HG02763 (cell line): ENCODE data around the gene GGT5.
"Not testable (repeated sequence)": the region's sequence is repeated elsewhere in the genome, so short reads cannot be mapped to it uniquely, and the experiment has no call there.

Experiments used
- ATAC-seq: cut with Tn5 transposase; IDR thresholded peaks from one replicate; pipeline ENCODE4 v1.9.1; 2021; ENCODE audit warnings: mild to moderate bottlenecking, moderate library complexity; ENCODE audit not compliant: unreplicated experiment

Gene GGT5

DNA sequence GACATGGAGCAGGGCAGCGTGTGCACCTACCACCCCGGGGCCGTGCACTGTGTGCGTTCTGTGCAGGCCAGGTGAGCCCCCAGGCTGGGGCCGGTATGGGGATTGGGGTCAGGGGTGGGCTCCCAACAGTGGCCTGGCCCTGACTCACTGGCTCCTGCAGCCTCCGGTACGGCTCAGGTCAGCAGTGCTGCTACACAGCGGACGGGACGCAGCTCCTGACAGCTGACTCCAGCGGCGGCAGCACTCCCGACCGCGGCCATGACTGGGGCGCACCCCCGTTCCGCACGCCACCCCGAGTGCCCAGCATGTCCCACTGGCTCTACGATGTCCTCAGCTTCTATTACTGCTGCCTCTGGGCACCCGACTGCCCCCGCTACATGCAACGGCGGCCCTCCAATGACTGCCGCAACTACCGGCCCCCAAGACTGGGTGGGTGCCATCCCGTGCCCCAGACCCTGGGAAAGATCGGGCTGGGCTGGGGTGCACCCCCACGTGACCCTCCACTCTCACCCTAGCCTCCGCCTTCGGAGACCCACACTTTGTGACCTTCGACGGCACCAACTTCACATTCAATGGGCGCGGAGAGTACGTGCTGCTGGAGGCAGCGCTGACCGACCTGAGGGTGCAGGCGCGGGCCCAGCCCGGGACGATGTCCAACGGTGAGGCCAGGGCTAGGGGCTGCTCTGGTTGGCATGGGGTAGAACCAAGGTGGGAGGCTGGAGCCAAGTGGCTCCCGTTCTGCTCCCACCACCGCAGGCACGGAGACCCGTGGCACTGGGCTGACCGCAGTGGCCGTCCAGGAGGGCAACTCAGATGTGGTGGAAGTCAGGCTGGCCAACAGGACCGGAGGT, 59.2 kb downstream of the GGT5 start:
- no peak for ATAC-seq

DNA sequence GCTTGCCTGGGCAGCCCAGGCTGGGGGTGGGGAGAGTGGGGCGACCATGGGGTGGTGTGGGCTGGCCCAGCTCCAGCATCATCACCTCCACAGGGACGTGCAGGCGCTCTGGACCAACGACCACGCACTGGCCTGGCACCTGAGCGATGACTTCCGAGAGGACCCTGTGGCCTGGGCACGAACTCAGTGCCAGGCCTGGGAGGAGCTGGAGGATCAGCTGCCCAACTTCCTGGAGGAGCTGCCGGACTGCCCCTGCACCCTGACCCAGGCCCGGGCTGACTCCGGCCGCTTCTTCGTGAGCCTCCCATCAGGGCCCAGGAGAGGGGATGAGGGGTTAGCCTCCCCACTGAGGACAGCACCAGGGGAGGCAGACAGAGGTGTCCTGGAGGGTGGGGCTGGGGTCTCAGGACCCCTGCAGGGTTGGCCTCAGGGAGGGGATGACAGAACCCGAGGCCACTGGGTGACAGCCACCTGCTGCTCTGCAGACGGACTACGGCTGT, 59.8 kb downstream of the GGT5 start:
- ATAC-seq = no peak

DNA sequence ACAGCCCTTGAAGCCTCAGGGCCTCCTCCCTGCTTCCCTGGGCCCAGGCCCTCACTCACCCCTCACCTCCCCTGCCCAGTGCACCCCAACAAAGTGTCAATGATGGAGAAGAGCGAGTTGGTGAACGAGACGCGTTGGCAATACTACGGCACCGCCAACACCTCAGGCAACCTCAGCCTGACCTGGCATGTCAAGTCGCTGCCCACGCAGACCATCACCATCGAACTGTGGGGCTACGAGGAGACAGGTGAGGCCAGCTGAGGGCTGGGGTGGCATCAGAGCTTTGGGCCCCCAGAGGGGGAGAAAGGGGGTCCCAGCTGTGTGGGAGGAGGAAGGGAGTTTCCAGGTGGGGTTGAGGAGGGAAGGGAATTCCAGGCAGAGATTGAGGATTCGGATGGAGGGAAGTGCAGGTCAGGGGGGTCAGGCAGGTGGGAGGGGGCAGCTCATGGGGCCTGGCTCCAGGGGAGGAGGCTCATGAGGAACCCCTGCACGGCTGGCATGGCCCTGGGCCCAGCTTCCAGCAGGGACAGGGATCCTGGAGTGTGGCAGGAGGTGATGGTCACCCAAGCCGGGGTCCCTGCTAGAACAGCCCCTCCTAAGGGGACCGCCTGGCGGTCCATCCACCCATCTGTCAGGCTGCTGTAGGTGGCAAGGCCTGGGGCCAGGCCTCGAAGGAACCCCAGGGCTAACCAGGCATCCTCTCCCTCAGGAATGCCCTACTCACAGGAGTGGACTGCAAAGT, 60.7 kb downstream of the GGT5 start:
- ATAC-seq = no peak

DNA sequence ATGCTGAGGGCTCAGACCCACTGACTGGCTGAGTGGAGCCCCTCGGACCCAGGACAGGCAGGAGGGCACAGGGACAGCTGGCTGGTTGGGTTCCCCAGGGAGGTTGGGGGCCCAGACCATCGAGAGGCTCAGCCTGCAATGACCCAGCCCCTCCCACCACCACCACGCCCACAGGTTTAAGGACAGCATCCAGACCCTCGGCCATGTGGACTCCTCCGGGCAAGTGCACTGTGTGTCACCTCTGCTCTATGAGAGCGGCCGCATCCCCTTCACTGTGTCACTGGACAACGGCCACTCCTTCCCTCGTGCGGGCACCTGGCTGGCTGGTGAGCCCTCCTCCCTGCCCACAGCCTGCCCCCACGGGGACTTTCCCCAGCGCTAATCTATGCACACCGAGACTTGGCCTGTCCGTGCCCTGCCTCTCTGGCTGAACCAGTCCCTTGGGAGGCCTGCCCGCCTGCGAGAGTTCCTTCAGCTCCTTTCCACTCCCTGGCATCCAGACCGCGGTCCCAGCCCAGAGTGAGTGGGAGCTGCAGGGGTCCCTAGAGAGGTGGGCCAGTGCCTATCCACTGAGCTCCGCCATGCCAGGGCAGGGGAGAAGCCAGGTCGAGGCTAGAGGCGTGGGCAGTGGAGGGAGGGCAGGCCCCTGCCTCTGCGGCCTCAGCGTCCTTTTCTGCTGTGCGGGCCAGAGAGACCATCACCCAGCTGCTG, 61.4 kb downstream of the GGT5 start:
- ATAC-seq = no peak

DNA sequence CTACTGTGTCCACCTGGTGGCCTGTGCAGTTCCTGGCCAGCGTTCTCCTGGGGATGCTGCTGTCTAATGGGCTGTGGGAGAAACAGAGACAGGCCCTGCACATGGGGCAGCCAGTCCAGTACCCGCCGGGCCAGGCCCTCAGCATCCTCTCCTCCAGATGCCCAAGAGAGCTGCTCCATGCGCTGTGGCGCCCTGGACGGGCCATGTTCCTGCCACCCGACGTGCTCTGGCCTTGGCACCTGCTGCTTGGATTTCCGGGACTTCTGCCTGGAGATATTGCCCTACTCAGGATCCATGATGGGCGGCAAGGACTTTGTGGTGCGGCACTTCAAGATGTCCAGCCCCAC, 62.0 kb downstream of the GGT5 start:
- not testable (repeated sequence) for ATAC-seq

DNA sequence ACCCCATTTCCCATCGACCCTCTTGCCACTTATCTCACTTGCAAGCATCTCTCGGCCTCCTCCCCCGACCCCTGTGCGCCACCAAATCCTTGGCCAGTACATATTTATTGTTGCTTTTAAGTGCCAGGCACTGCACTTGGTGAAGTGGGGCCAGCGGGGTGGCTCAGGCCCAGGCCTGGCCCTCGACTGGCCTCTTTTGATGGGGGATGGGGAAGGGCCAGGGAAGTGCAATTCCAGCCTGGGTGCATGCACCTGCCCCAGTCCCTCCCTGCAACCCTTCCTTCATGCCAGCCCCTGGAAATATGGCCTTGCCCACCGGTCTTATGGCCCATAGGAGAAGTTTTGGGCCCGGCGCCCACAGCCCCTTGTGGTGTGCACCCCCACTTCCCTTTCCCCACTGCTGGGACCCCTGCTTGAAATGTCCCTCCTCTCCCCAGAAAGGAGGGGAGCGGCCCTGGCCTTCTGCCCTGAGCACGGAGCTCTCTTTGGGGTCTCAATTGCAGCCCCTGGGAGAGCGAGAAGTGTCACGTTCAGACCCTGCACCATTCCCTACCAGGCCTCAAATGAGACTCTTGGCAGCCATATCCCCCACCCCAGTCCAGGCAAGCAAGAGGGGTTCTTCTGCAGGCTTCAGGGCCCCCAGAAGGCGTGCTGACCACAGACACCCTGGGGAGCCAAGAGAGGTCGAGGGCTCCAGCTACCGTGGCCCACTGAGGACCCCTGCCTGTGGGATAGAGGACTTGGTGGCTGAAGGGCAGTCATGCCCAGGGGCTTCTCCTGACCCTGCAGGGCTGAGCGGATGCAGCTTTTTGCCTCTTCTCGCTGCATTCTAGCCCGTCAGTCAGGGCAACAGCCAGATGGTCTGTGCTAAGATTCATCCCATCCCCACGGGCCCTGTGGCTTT, 62.6 kb downstream of the GGT5 start:
- no peak for ATAC-seq

DNA sequence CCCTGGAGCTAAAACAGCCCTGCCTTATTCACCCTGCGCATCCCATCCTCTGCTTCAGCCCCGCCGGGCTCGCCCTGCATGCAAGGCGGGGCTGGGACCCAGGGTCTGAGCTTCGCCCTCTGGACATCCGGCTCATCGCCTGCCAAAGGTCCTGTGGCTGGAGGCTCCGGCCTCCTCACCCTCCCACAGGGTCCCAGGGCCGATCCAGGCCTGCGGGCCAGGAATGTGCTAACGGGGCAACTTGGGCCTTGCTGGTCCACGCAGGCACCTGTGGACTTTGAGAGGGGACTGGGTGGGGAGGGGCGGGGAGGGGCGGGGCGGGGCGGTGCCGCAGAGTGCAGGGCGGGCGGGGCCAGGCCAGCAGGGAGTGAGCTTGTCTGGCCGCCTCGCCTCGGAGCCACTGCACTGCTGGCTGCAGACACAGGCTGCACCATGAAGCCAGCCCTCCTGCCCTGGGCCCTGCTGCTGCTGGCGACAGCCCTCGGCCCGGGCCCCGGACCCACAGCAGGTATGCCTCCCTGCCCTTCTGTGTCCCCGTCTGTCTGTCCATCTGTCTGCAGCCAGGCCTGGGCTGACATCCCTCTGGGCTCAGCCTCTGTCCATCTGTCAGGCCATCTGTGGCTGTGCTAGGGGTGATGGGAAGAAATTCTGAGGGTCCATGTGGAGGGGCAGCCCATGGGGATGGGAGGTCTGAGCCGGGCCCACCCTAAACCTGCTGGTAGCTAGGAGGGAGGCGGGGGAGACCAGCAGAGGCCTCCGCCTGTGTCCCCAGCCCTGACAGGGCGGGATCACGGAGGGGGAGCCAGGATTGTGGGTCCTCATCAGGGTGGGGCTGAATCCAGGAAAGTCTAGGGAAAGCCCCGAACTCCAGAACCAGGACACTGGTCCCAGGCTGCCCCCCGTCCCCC, 63.5 kb downstream of the GGT5 start, which contains the start of gene SUSD2:
SUSD2 (plus strand) TSS at position 400 of the 908 bp plus-strand sequence; CDS start at position 433, 33 bp downstream.
- no peak for ATAC-seq

DNA sequence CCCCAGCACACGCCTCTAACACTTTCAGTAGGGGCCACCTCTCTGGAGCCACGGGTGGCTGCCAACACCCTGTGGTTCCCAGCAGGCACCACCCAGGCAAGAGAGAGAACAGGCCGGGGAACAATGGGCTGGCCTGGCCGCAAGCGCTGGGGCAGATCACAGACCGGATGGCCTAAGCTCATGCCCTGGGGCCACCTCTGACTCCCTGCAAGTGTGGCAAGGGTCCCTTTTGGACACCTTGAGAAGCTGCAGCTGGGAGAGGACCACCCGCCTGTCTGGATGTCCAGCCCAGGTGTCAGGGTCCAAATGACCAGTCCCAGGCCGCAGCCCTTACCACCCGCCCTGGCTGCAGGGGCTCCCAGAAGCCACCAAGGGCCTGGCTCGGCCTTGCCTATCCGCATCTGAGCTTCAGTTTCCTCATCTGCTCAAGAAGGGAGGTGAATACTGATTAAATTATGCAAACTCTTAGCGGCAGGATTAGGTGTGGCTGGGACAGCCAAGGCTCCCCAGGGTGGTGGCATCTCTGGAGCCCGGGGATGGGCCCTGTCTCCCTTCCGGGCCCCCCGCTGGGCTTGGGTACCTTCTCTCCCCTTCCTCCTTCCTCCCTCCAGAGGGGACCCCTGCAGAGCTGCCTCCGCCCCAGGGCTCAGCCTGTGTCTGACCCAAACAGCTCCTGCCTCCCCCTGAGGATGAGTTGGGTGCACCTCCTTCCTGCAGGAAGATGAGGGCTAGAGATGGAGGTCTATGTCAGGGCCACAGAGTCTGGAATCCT, 64.4 kb downstream of the GGT5 start:
- ATAC-seq = no peak

DNA sequence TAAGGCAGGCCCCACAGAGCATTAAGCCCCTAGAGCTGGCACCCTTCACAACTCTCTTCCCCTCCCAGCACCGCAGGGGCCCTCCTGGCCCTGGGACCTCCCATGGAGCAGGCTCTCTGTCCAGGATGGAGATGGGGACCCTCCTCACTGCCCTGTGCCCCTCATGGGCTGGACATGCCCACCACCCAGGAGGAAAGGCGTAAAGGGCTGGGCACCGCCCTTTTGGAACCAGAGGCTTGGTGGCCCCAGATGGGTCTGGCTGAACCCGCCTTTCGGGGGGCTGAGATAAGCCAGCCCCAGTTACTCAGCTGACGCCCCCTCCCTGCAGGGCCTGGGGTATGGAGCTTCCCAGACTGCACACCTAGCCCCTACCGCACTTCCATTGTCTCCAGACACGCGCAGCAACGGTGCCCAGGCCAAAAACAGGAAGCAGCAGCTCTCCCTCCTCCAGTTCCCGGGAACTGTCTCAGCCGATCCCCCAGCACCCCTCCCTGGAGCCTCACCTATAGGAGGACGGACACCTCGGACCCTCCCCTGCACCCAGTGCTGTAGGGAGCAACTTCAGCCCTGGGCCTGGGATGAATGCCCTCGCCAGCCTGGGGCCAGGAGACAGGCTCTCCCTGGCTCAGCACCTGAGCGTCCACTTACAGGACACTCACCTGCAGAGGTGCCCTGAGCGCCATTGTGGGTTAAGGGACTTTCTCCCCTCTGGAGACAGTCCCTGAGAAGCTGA, 65.2 kb downstream of the GGT5 start:
- no peak for ATAC-seq

DNA sequence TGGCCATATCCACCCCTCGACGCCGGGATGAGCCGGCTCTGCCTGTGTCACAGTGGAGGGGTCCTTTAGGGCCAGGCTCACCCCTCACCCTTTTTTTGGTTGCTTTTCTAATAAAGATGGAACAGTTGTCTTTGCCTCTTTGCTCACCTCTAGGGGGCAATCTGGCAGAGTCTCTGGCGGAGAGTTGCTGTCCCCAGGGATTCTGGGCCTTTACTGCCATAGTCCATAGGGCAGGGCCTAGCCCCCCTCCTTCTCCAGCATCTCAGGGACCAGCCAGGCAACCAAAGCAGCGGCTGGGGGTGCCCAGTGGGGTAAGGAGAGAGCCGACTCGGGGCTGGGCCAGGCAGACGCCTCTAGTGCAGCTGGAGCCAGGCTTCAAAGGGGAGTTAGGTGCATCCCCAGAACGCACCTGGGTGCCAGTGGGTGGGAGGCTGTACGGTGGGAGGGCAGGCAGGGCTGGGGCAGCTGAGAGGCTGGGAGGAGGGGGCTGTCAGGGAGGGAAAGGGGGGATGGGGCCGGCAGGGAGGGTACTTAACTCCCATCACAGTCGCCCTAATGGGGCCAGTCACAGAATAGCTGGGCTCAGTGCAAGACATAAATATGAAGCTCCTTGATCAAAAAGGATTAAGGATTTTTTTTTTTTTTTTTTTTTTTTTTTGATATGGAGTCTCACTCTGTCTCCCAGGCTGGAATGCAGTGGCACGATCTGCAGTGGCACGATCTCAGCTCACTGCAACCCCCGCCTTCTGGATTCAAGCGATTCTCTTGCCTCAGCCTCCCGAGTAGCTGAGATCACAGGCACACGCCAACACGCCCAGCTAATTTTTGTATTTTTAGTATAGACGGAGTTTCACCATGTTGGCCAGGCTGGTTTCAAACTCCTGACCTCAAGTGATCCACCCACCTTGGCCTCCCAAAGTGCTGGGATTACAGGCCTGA, 66.1 kb downstream of the GGT5 start:
- ATAC-seq = no peak

DNA sequence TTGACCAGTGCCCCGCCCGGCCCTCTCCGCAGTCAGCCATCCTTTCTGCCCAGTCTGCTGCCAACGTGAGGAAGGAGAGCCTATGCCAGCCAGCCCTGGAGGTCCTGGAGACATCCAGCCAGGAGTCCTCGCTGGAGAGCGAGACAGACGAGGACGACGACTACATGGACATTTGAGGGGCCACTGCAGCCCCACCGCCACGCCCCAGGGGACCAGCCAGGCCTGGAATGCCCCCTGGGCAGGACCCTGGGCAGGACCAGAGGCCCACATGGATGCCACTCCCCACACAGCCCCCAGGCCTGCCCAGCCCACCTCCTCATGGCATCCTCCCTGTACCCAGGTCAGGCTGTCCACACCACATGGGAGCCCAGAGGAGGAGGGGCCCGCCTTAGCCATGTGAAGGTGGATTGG, 66.9 kb downstream of the GGT5 start:
- no peak for ATAC-seq

DNA sequence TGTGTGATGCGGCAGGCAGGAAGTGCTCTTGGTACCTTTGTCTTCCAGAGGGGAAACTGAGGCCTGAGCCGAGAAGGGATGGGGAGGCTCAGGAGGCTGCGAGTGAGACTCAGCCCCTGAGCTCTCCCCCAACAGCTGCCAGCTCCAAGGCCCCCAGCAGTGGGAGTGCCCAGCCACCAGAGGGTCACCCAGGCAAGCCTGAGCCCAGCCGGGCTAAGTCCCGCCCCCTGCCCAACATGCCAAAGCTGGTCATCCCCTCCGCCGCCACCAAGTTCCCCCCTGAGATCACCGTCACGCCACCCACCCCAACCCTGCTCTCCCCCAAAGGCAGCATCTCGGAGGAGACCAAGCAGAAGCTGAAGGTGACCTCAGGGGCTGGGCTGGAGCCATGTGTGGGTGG, 67.4 kb downstream of the GGT5 start:
- no peak for ATAC-seq

DNA sequence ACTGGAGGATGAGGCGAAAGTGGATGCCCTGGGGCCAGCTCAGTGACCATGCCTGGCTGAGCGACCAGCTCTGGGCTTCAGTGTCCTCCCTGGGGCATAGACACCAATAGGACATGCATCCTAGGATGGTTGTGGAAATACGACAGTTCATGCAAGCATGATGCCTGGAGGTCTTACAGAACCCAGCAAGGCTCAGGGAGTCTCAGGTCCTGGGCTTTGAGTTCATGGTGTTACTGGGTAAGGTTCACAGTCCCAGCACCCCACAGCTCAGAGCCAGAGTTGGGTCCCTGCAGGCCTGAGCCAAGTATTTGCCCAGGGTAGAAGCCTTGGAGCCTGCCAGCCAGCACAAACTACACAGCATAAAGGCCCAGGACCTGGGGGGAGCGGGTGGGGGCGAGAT, 67.8 kb downstream of the GGT5 start:
- no peak for ATAC-seq

DNA sequence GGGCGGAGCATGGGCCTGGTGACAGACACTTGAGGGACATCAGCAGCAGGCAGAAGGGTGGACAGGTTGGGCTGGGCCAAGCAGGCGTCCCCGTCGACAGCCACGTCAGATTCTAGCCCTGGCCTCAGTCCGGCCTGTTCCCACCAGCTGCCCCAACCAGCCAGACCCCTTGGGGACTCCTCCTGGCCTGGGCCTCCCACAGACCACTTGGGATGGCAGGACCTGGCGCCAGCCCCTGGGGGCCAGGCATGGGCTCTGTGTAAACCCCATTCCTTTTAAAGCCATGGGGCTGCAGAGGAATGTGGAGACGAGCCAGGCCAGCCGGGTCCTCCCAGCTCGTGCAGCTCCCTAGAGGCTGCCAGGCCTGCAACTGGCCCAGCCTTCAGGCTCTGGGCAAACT, 68.3 kb downstream of the GGT5 start:
- no peak for ATAC-seq

DNA sequence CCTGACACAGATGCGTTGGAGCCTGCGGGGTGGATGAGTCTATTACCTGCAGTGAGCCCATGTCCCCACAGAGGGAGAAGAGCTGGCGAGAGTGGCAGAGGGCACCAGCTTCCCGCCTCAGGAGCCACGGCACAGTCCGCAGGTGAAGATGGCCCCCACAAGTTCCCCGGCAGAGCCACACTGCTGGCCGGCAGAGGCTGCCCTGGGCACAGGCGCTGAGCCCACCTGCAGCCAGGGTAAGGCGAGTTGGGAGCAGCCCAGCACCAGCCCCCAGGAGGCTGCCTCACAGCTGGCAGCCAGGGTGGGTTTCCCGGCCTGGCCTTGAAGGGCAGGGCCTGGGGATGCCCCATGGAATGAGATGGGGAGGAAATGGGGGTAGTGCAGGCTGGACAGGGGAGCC, 68.8 kb downstream of the GGT5 start:
- no peak for ATAC-seq

DNA sequence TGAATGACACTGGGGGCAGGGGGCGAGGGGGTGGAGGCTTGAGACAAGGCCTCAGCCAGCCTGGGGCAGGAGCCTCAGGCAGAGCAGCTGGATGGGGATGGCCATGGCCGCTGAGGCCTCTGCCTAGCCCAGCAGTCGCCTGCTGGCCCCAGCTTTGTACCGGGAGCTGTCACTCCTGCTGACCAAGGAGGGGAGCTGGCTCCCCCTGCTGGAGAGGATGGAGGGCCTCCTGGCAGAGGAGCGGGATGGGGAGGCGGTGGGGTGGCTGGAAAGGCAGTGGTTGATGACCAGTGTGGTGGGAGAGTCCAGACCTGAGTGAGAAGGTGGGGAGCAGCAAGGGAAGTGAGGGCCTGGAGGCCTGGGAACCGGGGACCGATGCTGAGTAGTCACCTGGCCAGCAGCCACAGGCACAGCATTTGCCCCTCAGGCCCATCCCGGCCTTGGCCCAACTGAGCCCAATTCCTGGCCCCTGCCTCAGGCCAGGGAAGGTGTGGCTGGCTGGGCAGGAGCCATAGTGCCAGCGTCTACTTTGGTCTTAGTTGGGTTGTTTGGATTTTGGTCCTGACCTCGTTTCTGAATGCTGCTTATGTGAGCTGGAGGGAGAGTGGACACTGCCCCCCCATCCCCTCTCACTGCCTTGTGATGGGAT, 69.6 kb downstream of the GGT5 start:
- no peak for ATAC-seq
